CD4-positive, alpha-beta memory T cell (primary cell): ENCODE data around the gene CSHL1. TPM values are rescaled to one million over a fixed set of nuclear protein-coding genes. Genes with fewer than 3 reads are reported as not detected.
"Not testable (repeated sequence)": the region's sequence is repeated elsewhere in the genome, so short reads cannot be mapped to it uniquely, and the experiment has no call there.

Experiments used
- CTCF ChIA-PET: fragments of 350-600 bp; sonication (Branson Sonifier 250); formaldehyde crosslinking; loops from one replicate; lab custom pipeline; 2021; ENCODE audit warnings: inconsistent platforms; ENCODE audit not compliant: partially characterized antibody; lab: Charles Lee
- POLR2A ChIA-PET: fragments of 350-600 bp; sonication (Branson Sonifier 250); formaldehyde crosslinking; loops from one replicate; lab custom pipeline; 2021; ENCODE audit not compliant: partially characterized antibody; lab: Charles Lee
- DNase-seq, 5 donors: peaks; one replicate each; pipeline versions ENCODE4 v3.0.0 to v3.0.0-alpha.2; 2020 to 2022; ENCODE audit warnings: mixed read lengths in 1 of 5
- H3K27ac ChIP-seq: one replicate; pipeline ENCODE4 v1.7.0; 2013; ENCODE audit warnings: low read depth, low read length
- H3K27me3 ChIP-seq: 2 replicates; pipeline ENCODE4 v1.7.0; 2013; ENCODE audit warnings: mild to moderate bottlenecking, low read length, moderate library complexity; ENCODE audit not compliant: insufficient read depth
- H3K36me3 ChIP-seq: 2 replicates; pipeline ENCODE4 v1.7.0; 2013; ENCODE audit warnings: mild to moderate bottlenecking, low read length, moderate library complexity; ENCODE audit not compliant: insufficient read depth
- H3K4me1 ChIP-seq: 2 replicates; pipeline ENCODE4 v1.7.0; 2013; ENCODE audit warnings: mild to moderate bottlenecking, low read length, moderate library complexity; ENCODE audit not compliant: insufficient read depth
- H3K4me3 ChIP-seq, 2 donors: one replicate each; pipeline ENCODE4 v1.7.0; 2013; ENCODE audit warnings: low read length in 2 of 2, mild to moderate bottlenecking in 1 of 2
- H3K9me3 ChIP-seq, 2 donors: one replicate each; pipeline ENCODE4 v1.7.0; 2013; ENCODE audit warnings: low read length in 2 of 2, control low read depth in 1 of 2; ENCODE audit not compliant: control insufficient read depth in 1 of 2
- H3K27ac Mint-ChIP-seq, 7 donors: one replicate each; pipeline ENCODE4 v1.8.0; 2020 to 2021; ENCODE audit warnings: mixed read lengths in 7 of 7, mild to moderate bottlenecking in 6 of 7, inconsistent platforms in 3 of 7, moderate library complexity in 3 of 7
- H3K27me3 Mint-ChIP-seq, 2 donors: one replicate each; pipeline ENCODE4 v1.8.0; 2020 to 2021; ENCODE audit warnings: mixed read lengths in 2 of 2
- H3K36me3 Mint-ChIP-seq, 2 donors: one replicate each; pipeline ENCODE4 v1.8.0; 2020 to 2021; ENCODE audit warnings: mixed read lengths in 2 of 2, inconsistent platforms in 1 of 2, mild to moderate bottlenecking in 1 of 2
- H3K4me1 Mint-ChIP-seq, 4 donors: one replicate each; pipeline ENCODE4 v1.8.0; 2020 to 2021; ENCODE audit warnings: mixed read lengths in 4 of 4, mild to moderate bottlenecking in 1 of 4
- H3K4me3 Mint-ChIP-seq, 8 donors: one replicate each; pipeline ENCODE4 v1.8.0; 2020 to 2021; ENCODE audit warnings: mixed read lengths in 8 of 8, mild to moderate bottlenecking in 7 of 8, moderate library complexity in 6 of 8, inconsistent platforms in 3 of 8
- H3K9me3 Mint-ChIP-seq, 8 donors: one replicate each; pipeline ENCODE4 v1.8.0; 2020 to 2021; ENCODE audit warnings: mixed read lengths in 8 of 8, mild to moderate bottlenecking in 5 of 8, inconsistent platforms in 3 of 8, moderate library complexity in 1 of 8
- intact Hi-C: fragments of 100-400 bp; cut with micrococcal nuclease; formaldehyde crosslinking; loops from one replicate; pipeline ENCODE4 v1.15.1; 2023
- polyA plus RNA-seq, 2 donors: library from polyadenylated mRNA; unstranded; fragments of 300-500 nt; fragmentation: Illumina TruSeq; gene quantifications; one replicate each; pipeline ENCODE4 v1.2.3, GENCODE V29; 2021
- total RNA-seq, 2 experiments: library from RNA; stranded (reverse); gene quantifications; one replicate each; pipeline ENCODE4 v1.2.3, GENCODE V29; 2021

CSHL1 gene
- total and polyA plus RNA-seq, 4 experiments from 2014 or later, result not detected

DNA sequence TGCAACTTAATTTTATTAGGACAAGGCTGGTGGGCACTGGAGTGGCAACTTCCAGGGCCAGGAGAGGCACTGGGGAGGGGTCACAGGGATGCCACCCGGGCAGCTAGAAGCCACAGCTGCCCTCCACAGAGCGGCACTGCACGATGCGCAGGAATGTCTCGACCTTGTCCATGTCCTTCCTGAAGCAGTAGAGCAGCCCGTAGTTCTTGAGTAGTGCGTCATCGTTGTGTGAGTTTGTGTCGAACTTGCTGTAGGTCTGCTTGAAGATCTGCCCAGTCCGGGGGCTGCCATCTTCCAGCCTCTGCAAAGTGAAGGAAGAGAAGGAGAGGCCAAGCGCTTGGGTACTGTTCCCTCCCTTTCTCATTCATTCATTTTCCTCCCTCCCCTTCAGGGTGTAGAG lies 6.1 kb upstream of the CSHL1 start:
- H3K27me3 Mint-ChIP-seq, H3K4me1 Mint-ChIP-seq, H3K27ac Mint-ChIP-seq, H3K36me3 ChIP-seq, H3K9me3 ChIP-seq, DNase-seq, H3K4me3 Mint-ChIP-seq, H3K27me3 ChIP-seq, H3K4me1 ChIP-seq, H3K27ac ChIP-seq, H3K9me3 Mint-ChIP-seq, H3K36me3 Mint-ChIP-seq, H3K4me3 ChIP-seq: not testable (repeated sequence)
- intact Hi-C loops, result loop anchor here (5.0 kb wide), 1 partner anchor 365 kb away; no protein-coding TSS in a partner anchor
- CTCF ChIA-PET, result interaction anchor here (1.4 to 14.7 kb wide), 10 partner anchors 18 to 215 kb away, joined by 3 to 351 read pairs (median 42); partner anchors contain the start of genes ERN1 and ICAM2
- POLR2A ChIA-PET, result interaction anchor here (3.5 kb wide), 1 partner anchor 14 kb away, joined by 16 read pairs; the partner anchor contains the start of gene CD79B

GRCh38 chr17:63916566-63917185 lies 5.6 kb upstream of the CSHL1 start:
- H3K27ac Mint-ChIP-seq, result peak overlapping the region in 1 of 7 donors; percentile 9
- intact Hi-C loops, result loop anchor here (5.0 kb wide), 1 partner anchor 366 kb away; no protein-coding TSS in a partner anchor
- no peaks in the 10 kb centered on the region for H3K9me3 ChIP-seq
- POLR2A ChIA-PET, result no interaction called here
- no peak overlapping the region for H3K4me3 Mint-ChIP-seq
- H3K4me1 Mint-ChIP-seq, result peaks cover 6% of the 10 kb centered on the region in 4 donors
- H3K36me3 Mint-ChIP-seq, result no peaks in the 10 kb centered on the region
- no peak overlapping the region for H3K27ac ChIP-seq
- H3K4me3 ChIP-seq, result no peak overlapping the region
- H3K27me3 Mint-ChIP-seq, result peaks cover 0 to 2% of the 10 kb centered on the region in 2 donors
- CTCF ChIA-PET, result interaction anchor here (1.4 to 14.7 kb wide), 8 partner anchors 18 to 215 kb away, joined by 3 to 351 read pairs (median 64); partner anchors contain the start of genes ERN1 and ICAM2
- no peaks in the 10 kb centered on the region for H3K27me3 ChIP-seq
- H3K36me3 ChIP-seq, result no peaks in the 10 kb centered on the region
- H3K4me1 ChIP-seq, result peaks cover 7% of the 10 kb centered on the region
- no peak for DNase-seq
- no peaks in the 10 kb centered on the region for H3K9me3 Mint-ChIP-seq

DNA sequence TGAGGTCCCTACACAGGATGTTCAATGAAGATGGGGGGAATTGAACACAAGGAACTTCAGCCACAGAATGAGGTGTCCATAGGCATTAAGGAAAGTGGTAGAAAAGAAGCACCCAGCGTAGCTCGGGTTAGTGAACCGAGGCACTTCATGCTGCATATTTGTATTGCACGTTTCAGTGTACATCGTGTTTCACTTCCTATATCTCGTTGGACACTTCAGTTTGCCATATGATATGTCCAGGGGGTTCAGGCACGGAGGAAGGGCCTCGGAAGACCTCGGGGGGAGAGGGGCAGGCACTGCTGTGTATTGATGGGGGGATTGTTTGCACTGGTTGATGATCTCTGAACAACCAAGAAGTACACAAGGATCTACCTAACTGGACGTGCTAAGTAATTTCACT lies 4.7 kb upstream of the CSHL1 start:
- CTCF ChIA-PET, result interaction anchor here (1.4 to 14.7 kb wide), 6 partner anchors 17 to 216 kb away, joined by 4 to 351 read pairs (median 64); partner anchors contain the start of genes ERN1 and ICAM2
- POLR2A ChIA-PET, H3K9me3 ChIP-seq, H3K4me1 ChIP-seq, DNase-seq, H3K9me3 Mint-ChIP-seq, H3K36me3 Mint-ChIP-seq, H3K27ac ChIP-seq, H3K4me3 Mint-ChIP-seq, H3K4me1 Mint-ChIP-seq, H3K27me3 Mint-ChIP-seq, H3K27ac Mint-ChIP-seq, H3K36me3 ChIP-seq, H3K27me3 ChIP-seq, H3K4me3 ChIP-seq: not testable (repeated sequence)
- intact Hi-C loops, result loop anchor here (5.0 kb wide), 1 partner anchor 367 kb away; no protein-coding TSS in a partner anchor

GRCh38 chr17:63914471-63914870 lies 3.4 kb upstream of the CSHL1 start:
- no peak for DNase-seq
- no peak overlapping the region for H3K4me3 Mint-ChIP-seq
- Histone ChIP-seq H3K36me3 (no peaks in the 10 kb centered on the region), H3K9me3 (no peaks in the 10 kb centered on the region), H3K4me1 (peaks cover 6% of the 10 kb centered on the region), H3K27me3 (no peaks in the 10 kb centered on the region), H3K27ac (no peak overlapping the region), H3K4me3 (no peak overlapping the region)
- CTCF ChIA-PET, result interaction anchor here (1.9 to 14.7 kb wide), 3 partner anchors 32 to 220 kb away, joined by 8 to 351 read pairs (median 61); partner anchors contain the start of gene ICAM2
- H3K9me3 Mint-ChIP-seq, result no peaks in the 10 kb centered on the region
- peaks cover 0 to 2% of the 10 kb centered on the region in 2 donors for H3K27me3 Mint-ChIP-seq
- POLR2A ChIA-PET, result no interaction called here
- H3K4me1 Mint-ChIP-seq, result peaks cover 5 to 7% (median 6%) of the 10 kb centered on the region in 4 donors
- peak overlapping the region in 1 of 7 donors; percentile 60 for H3K27ac Mint-ChIP-seq
- no peaks in the 10 kb centered on the region for H3K36me3 Mint-ChIP-seq
- intact Hi-C loops, result no loop called here

DNA sequence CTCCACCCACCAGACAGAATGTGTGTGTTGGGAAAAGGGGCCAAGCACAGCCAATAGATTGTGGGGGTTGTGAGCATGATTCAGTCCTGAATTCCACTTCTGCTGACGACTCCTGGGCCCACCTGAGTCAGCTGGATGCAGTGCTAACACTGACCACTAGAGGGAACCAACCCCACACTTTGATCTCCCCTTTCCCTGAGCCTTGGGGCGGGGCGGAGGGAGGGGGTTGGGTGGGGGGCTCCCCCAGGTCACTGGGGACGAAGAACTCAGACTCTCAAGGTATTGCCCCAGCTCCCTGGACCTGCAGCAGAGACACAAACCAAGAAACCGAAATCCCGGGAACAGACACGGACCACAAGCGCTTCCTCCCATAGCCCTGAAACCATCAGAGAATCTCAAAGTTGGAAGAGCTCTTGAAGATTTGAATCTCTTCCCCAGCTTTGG lies 621 bp upstream of the CSHL1 start:
- no peaks in the 10 kb centered on the region for H3K4me1 ChIP-seq
- Mint-ChIP-seq H3K36me3 (no peaks in the 10 kb centered on the region), H3K9me3 (no peaks in the 10 kb centered on the region), H3K27me3 (peaks cover 0 to 2% of the 10 kb centered on the region in 2 donors), H3K27ac (peak overlapping the region in 1 of 7 donors; percentile 87), H3K4me1 (peaks cover 0 to 2% (median 0%) of the 10 kb centered on the region in 4 donors), H3K4me3 (no peak overlapping the region)
- intact Hi-C loops, result loop anchor here (1.0 kb wide), 1 partner anchor 114 kb away; no protein-coding TSS in a partner anchor
- POLR2A ChIA-PET, result interaction anchor here (1.0 to 2.2 kb wide), 3 partner anchors 114 to 234 kb away, joined by 3 to 6 read pairs (median 6); no protein-coding TSS in a partner anchor
- no peaks in the 10 kb centered on the region for H3K27me3 ChIP-seq
- no peaks in the 10 kb centered on the region for H3K36me3 ChIP-seq
- peak; percentile 48 to 63 (median 52) for DNase-seq
- H3K4me3 ChIP-seq, result no peak overlapping the region
- no peaks in the 10 kb centered on the region for H3K9me3 ChIP-seq
- CTCF ChIA-PET, result interaction anchor here (0.9 to 14.7 kb wide), 24 partner anchors 8 to 236 kb away, joined by 3 to 351 read pairs (median 4); partner anchors contain the start of gene ICAM2
- H3K27ac ChIP-seq, result no peak overlapping the region

DNA sequence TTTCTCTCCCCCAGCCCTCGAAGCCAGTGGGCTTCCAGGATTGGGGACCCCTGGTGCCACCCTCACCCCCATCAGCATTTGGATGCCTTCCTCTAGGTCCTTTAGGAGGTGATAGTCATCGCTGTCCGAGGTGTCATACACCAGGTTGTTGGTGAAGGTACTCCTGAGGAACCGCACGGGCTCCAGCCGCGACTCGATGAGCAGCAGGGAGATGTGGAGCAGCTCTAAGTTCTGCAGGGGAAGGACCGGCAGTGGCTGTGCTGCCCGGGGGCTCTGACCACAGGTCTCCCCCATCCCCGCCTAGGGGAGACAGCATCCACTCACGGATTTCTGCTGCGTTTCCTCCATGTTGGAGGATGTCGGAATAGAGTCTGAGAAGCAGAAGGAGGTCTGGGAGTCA lies 962 bp downstream of the CSHL1 start:
- intact Hi-C loops, result no loop called here
- POLR2A ChIA-PET, result no interaction called here

GRCh38 chr17:63909586-63909985 lies 1.5 kb downstream of the CSHL1 start:
- ChIA-PET CTCF (interaction anchor here (2.7 to 14.7 kb wide), 2 partner anchors 81 to 115 kb away, joined by 10 to 351 read pairs; partner anchors contain the start of gene ICAM2), POLR2A (interaction anchor here (0.7 kb wide), 1 partner anchor 84 kb away, joined by 3 read pairs; no protein-coding TSS in a partner anchor)
- H3K27me3 ChIP-seq, H3K27me3 Mint-ChIP-seq, H3K27ac Mint-ChIP-seq, H3K9me3 Mint-ChIP-seq, H3K9me3 ChIP-seq, H3K4me3 ChIP-seq, intact Hi-C loops, H3K4me1 Mint-ChIP-seq, H3K27ac ChIP-seq, H3K4me3 Mint-ChIP-seq, H3K36me3 Mint-ChIP-seq, H3K36me3 ChIP-seq, H3K4me1 ChIP-seq, DNase-seq: not testable (repeated sequence)

More for the DNA sequence above, 962 bp downstream of the CSHL1 start:
- H3K4me1 Mint-ChIP-seq, result peaks cover 0 to 2% (median 0%) of the 10 kb centered on the region in 4 donors
- no peak for DNase-seq
- H3K4me3 ChIP-seq, result no peak overlapping the region
- CTCF ChIA-PET, result interaction anchor here (0.6 to 14.7 kb wide), 12 partner anchors 14 to 224 kb away, joined by 3 to 351 read pairs (median 6); partner anchors contain the start of genes CD79B and ICAM2
- H3K4me1 ChIP-seq, result no peaks in the 10 kb centered on the region
- H3K27ac ChIP-seq, result no peak overlapping the region
- H3K27me3 ChIP-seq, result no peaks in the 10 kb centered on the region
- H3K36me3 Mint-ChIP-seq, result no peaks in the 10 kb centered on the region
- H3K9me3 ChIP-seq, result no peaks in the 10 kb centered on the region
- H3K36me3 ChIP-seq, result no peaks in the 10 kb centered on the region
- H3K27me3 Mint-ChIP-seq, result no peaks in the 10 kb centered on the region
- H3K9me3 Mint-ChIP-seq, result no peaks in the 10 kb centered on the region
- H3K27ac Mint-ChIP-seq, result no peak overlapping the region
- H3K4me3 Mint-ChIP-seq, result no peak overlapping the region
